ENCODE results near the gene GNL1. TPM values are rescaled to one million over a fixed set of nuclear protein-coding genes. Genes with fewer than 3 reads are reported as not detected.

The GNL1 gene
- total RNA-seq, 1 experiment from 2014 or later, result 81.3 TPM

DNA sequence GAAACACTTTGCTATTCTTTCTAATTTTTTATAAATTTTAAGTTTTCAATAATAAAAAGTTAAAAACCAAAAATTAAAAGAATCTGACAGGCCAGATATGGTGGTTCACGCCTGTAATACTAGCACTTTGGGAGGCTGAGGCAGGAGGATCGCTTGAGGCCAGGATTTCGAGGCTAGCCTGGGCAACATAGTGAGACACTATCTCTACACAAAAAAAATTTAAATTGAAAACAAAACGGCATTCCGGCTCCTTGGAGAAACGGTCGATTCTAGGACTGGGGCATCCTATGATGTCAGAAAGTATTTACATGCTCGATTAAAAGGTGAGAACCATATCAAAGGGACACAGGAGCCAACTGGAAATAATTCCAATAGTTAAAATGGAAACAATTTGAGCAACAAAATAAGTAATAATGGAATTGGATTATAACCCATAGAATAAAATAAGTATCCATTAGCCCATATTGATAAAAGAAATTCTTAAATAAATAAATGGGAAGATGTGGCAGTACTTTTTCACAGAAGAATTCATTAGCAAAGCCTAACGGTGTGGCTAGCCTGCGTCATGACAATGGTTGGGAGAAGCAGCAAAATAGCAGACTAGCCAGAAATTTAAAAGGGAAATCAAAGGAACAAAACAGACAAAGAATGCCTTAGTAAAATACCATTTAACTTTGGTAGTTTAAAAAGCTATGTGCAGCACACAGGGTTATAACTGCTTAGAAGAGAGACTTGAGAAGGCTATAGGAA, 45.7 kb downstream of the GNL1 start:
- no peak overlapping the region for H3K27ac Mint-ChIP-seq (ENCODE audit: unreplicated experiment)
- CTCF ChIA-PET, result interaction anchor here (0.7 to 1.4 kb wide), 2 partner anchors 10 to 22 kb away, joined by 3 read pairs; no protein-coding TSS in a partner anchor

GRCh38 chr6:30508890-30509736, 47.2 kb downstream of the GNL1 start:
- CTCF ChIA-PET, result interaction anchor here (0.6 kb wide), 1 partner anchor 27 kb away, joined by 3 read pairs; no protein-coding TSS in a partner anchor
- TF ChIP-seq, protein P1, sequence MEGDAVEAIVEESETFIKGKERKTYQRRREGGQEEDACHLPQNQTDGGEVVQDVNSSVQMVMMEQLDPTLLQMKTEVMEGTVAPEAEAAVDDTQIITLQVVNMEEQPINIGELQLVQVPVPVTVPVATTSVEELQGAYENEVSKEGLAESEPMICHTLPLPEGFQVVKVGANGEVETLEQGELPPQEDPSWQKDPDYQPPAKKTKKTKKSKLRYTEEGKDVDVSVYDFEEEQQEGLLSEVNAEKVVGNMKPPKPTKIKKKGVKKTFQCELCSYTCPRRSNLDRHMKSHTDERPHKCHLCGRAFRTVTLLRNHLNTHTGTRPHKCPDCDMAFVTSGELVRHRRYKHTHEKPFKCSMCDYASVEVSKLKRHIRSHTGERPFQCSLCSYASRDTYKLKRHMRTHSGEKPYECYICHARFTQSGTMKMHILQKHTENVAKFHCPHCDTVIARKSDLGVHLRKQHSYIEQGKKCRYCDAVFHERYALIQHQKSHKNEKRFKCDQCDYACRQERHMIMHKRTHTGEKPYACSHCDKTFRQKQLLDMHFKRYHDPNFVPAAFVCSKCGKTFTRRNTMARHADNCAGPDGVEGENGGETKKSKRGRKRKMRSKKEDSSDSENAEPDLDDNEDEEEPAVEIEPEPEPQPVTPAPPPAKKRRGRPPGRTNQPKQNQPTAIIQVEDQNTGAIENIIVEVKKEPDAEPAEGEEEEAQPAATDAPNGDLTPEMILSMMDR (IDR thresholded peaks at IDR 0.05; ENCODE audit: unreplicated experiment), result no peak
- DNase-seq, result no peak
- Mint-ChIP-seq H3K36me3 (ENCODE audit: insufficient read depth, unreplicated experiment) (no peaks in the 10 kb centered on the region), H3K4me1 (ENCODE audit: low read depth, unreplicated experiment) (peaks cover 11% of the 10 kb centered on the region), H3K27ac (ENCODE audit: unreplicated experiment) (no peak overlapping the region), H3K9me3 (ENCODE audit: low read depth, unreplicated experiment) (no peaks in the 10 kb centered on the region), H3K27me3 (ENCODE audit: unreplicated experiment) (no peaks in the 10 kb centered on the region), H3K4me3 (ENCODE audit: low read depth, unreplicated experiment) (no peak overlapping the region)
- intact Hi-C loops (cut with micrococcal nuclease; ENCODE audit: unreplicated experiment), result no loop called here
- BruUV-seq (replicated peaks), result no TSS peak

More for the DNA sequence above, 45.7 kb downstream of the GNL1 start:
- BruUV-seq (replicated peaks), result no TSS peak
- H3K9me3 Mint-ChIP-seq (ENCODE audit: low read depth, unreplicated experiment), result no peaks in the 10 kb centered on the region
- H3K4me1 Mint-ChIP-seq (ENCODE audit: low read depth, unreplicated experiment), result peaks cover 11% of the 10 kb centered on the region
- H3K36me3 Mint-ChIP-seq (ENCODE audit: insufficient read depth, unreplicated experiment), result peaks cover 4% of the 10 kb centered on the region
- intact Hi-C loops (cut with micrococcal nuclease; ENCODE audit: unreplicated experiment), result no loop called here
- no peak overlapping the region for H3K4me3 Mint-ChIP-seq (ENCODE audit: low read depth, unreplicated experiment)
- no peaks in the 10 kb centered on the region for H3K27me3 Mint-ChIP-seq (ENCODE audit: unreplicated experiment)
- DNase-seq, result no peak
- TF ChIP-seq, protein P1 (IDR thresholded peaks at IDR 0.05; ENCODE audit: unreplicated experiment), result no peak

DNA sequence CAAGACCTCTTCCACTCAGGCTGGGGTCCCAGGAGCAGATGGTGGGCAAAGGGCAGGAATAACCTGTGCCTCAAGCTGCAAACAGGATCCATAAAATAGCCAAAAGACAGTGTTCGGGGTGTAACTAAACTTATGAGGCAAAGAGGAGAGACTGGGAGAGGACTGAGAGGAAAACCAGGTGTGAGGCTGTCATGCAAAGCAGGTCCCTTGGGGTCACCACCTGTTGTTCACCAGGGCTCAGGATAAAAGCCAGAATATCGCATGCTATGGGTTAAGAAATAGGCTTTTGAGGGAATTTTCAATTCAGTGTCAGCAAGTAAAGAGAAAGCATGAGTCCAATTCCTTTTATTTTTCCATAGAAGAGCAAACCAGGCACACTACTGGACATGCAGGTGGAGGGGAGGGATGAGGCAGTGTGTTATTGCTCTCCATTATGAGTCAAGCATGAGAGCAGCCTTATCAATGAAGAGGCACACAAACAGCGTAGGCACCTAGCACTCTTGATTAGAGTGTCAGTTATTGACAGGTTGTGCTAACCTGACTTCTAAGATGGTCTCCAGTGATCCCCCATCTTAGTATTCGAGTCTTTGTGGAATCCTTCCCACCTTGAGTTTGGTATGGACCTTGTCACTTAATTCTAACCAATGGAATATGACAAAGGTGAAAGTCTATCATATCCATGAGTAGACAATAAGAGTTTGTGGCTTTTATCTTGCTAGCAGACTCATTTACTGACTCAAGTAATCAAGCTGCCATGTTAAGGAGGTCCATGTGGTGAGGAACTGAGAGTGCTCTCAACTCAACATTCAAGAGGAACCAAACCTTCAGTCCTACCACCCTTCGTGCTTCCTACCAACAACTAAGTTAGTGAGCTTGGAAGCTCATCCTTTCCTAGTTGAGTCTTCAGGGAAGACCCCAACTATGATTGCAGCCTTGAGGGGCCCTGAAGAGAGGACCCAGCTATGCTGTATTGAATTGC, 48.2 kb downstream of the GNL1 start:
- no peaks in the 10 kb centered on the region for H3K27me3 Mint-ChIP-seq (ENCODE audit: unreplicated experiment)
- peaks cover 11% of the 10 kb centered on the region for H3K4me1 Mint-ChIP-seq (ENCODE audit: low read depth, unreplicated experiment)
- no peak overlapping the region for H3K4me3 Mint-ChIP-seq (ENCODE audit: low read depth, unreplicated experiment)
- intact Hi-C loops (cut with micrococcal nuclease; ENCODE audit: unreplicated experiment), result no loop called here
- no peak overlapping the region for H3K27ac Mint-ChIP-seq (ENCODE audit: unreplicated experiment)
- CTCF ChIA-PET, result no interaction called here
- no peaks in the 10 kb centered on the region for H3K36me3 Mint-ChIP-seq (ENCODE audit: insufficient read depth, unreplicated experiment)
- no peak for DNase-seq
- TF ChIP-seq, protein P1 (IDR thresholded peaks at IDR 0.05; ENCODE audit: unreplicated experiment), result no peak
- H3K9me3 Mint-ChIP-seq (ENCODE audit: low read depth, unreplicated experiment), result no peaks in the 10 kb centered on the region
- BruUV-seq (replicated peaks), result no TSS peak

Measured in Calu3 (cell line).